Ishikawa (cell line): ENCODE data around the gene CA14.

ENCODE experiments used
- CEBPB ChIP-seq: IDR thresholded peaks from 2 replicates; pipeline ENCODE4 v1.6.1; 2012
- CREB1 ChIP-seq: IDR thresholded peaks from 2 replicates; pipeline ENCODE4 v1.6.1; 2012; ENCODE audit warnings: low read depth
- EGR1 ChIP-seq: IDR thresholded peaks from 2 replicates; pipeline ENCODE4 v1.6.1; 2012
- EP300 ChIP-seq: IDR thresholded peaks from 2 replicates; pipeline ENCODE4 v1.6.1; 2012; ENCODE audit warnings: borderline replicate concordance
- FOXM1 ChIP-seq: IDR thresholded peaks from 2 replicates; pipeline ENCODE4 v1.6.1; 2012; ENCODE audit warnings: low read depth, borderline replicate concordance
- NFIC ChIP-seq: IDR thresholded peaks from 2 replicates; pipeline ENCODE4 v1.6.1; 2012
- RAD21 ChIP-seq: IDR thresholded peaks from 2 replicates; pipeline ENCODE4 v1.6.1; 2012; ENCODE audit warnings: low read depth
- TAF1 ChIP-seq: IDR thresholded peaks from 2 replicates; pipeline ENCODE4 v1.6.1; 2012; ENCODE audit warnings: low read depth, mild to moderate bottlenecking
- TCF12 ChIP-seq: IDR thresholded peaks from 2 replicates; pipeline ENCODE4 v1.6.1; 2012; ENCODE audit warnings: low read depth
- TEAD4 ChIP-seq: IDR thresholded peaks from 2 replicates; pipeline ENCODE4 v1.6.1; 2012
- YY1 ChIP-seq: IDR thresholded peaks from 2 replicates; pipeline ENCODE4 v1.6.1; 2012; ENCODE audit warnings: low read depth
- ZBTB7A ChIP-seq: IDR thresholded peaks from 2 replicates; pipeline ENCODE4 v1.6.1; 2012; ENCODE audit warnings: low read depth
- TF ChIP-seq, protein P1 (sequence below): IDR thresholded peaks from 2 replicates; pipeline ENCODE4 v1.6.1; 2012; ENCODE audit warnings: low read depth, mild to moderate bottlenecking
- TF ChIP-seq, protein P2 (sequence below): IDR thresholded peaks from 2 replicates; pipeline ENCODE4 v1.6.1; 2012
- TF ChIP-seq, protein P3 (sequence below): IDR thresholded peaks from 2 replicates; pipeline ENCODE4 v1.6.1; 2012

Gene CA14

DNA sequence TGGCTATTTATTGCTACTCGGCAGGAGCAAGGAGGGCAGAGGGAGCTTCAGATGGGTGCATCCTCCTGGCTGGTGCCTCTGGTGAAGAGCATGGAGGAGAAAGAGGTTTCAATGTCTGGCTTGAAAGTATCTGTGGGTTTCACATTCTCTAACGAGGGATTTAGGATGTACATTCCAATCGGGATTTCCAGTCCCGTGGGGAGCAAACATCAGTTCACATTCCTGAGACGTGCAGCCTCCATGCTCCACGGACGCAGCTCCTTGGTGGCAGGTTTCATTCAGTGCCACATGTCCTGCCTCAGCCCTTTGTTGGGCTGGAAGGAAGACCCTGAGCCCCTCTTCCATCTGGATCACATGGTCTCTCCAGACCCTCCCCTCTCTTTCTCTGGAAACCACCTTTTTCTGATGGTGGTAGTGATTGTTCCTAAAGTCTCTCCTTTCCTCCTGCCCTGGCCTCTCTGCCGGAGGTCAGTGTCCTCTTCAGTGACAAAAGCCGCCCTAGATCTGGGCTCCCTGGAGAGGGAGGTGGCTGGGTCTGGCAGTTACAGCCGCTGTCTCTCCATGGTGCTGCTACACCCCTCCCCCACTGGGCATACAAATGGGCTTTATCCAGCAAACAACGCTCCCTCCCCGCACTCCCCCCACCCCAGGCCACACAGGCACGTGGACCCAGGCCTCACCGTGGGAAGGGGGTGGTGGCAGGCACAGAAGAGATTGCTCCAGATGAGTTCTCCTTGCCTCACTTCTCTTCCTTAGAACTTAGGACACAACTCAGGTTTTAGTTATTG, 826 bp upstream of the CA14 start:
- TF ChIP-seq FOXM1 (no peak), CEBPB (no peak), TEAD4 (no peak), EGR1 (no peak), TCF12 (no peak), NFIC (no peak), CREB1 (no peak)
- TF ChIP-seq, protein P1, sequence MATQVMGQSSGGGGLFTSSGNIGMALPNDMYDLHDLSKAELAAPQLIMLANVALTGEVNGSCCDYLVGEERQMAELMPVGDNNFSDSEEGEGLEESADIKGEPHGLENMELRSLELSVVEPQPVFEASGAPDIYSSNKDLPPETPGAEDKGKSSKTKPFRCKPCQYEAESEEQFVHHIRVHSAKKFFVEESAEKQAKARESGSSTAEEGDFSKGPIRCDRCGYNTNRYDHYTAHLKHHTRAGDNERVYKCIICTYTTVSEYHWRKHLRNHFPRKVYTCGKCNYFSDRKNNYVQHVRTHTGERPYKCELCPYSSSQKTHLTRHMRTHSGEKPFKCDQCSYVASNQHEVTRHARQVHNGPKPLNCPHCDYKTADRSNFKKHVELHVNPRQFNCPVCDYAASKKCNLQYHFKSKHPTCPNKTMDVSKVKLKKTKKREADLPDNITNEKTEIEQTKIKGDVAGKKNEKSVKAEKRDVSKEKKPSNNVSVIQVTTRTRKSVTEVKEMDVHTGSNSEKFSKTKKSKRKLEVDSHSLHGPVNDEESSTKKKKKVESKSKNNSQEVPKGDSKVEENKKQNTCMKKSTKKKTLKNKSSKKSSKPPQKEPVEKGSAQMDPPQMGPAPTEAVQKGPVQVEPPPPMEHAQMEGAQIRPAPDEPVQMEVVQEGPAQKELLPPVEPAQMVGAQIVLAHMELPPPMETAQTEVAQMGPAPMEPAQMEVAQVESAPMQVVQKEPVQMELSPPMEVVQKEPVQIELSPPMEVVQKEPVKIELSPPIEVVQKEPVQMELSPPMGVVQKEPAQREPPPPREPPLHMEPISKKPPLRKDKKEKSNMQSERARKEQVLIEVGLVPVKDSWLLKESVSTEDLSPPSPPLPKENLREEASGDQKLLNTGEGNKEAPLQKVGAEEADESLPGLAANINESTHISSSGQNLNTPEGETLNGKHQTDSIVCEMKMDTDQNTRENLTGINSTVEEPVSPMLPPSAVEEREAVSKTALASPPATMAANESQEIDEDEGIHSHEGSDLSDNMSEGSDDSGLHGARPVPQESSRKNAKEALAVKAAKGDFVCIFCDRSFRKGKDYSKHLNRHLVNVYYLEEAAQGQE, result no peak

DNA sequence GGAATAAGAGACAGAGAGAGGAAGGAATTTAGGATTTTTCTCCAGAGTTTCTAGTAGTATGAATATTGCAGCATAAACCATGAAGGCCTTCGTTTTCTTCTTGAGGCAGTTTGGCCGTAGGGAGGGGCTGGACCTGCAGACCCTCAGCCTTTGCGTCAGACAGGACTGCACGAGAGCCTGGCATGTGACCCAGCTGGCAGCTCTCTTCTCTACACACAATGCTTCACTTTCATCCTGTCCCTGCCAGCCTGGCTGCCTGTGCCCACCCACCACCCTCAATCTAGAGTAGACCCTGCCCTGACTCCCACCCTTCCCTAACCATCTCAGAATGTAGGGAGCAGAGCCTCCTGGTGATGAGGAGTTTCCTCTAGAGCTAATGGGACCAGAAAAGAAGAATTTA, 1.6 kb downstream of the CA14 start:
- no peak for TF ChIP-seq NFIC
- TF ChIP-seq EGR1, result no peak
- TF ChIP-seq CREB1, result no peak
- no peak for TF ChIP-seq ZBTB7A
- TF ChIP-seq, protein P1, result no peak
- TF ChIP-seq YY1, result no peak
- no peak for TF ChIP-seq EP300
- TF ChIP-seq, protein P2, sequence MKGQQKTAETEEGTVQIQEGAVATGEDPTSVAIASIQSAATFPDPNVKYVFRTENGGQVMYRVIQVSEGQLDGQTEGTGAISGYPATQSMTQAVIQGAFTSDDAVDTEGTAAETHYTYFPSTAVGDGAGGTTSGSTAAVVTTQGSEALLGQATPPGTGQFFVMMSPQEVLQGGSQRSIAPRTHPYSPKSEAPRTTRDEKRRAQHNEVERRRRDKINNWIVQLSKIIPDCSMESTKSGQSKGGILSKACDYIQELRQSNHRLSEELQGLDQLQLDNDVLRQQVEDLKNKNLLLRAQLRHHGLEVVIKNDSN, result no peak
- no peak for TF ChIP-seq RAD21
- no peak for TF ChIP-seq TEAD4
- no peak for TF ChIP-seq CEBPB
- no peak for TF ChIP-seq FOXM1
- TF ChIP-seq, protein P3, sequence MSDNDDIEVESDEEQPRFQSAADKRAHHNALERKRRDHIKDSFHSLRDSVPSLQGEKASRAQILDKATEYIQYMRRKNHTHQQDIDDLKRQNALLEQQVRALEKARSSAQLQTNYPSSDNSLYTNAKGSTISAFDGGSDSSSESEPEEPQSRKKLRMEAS, result no peak
- no peak for TF ChIP-seq TAF1
- TF ChIP-seq TCF12, result no peak

DNA sequence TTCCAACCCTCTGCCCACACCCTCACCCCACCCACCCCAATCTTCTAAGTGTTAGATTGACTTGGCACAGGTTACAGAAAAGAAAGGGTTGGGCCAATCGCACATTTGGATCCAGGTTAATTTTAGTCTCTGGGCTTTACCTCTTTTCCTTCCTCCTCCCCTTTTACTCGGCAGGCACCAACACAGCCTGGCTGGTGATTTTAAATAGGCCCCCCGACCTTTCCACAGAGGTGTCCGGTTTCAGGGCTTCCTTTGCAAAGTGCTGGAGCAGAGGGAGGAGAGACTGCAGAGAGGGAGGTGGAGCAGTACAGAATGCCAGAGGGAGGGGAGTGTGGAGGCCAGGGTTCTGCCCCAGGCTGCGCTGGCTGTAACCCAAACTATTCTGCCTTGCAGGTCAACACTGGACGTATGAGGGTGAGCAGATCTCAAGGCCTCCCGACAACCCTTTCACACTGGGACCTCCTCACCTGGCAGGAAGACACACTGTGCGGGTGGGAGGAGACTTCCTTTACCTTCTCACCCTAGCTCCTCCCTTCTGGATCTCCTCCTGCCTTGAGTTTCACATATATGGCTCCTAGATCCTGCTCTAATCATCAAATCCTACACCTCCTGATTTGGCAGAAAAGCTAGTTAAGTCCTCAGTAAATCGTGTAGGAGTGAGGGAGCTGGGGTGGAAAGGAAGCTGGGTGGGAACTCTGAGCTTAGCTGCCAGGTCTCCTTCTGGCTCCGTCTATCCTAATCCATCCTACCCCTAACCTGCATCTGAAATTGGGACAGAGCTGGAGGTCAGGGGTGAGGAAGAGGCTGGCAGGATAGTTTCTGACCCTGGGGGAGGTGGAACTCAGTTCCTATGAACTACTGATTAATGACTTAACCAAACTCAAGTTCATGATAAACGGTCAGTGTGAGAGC, 2.4 kb downstream of the CA14 start:
- TF ChIP-seq NFIC, result peak; percentile 76
- TF ChIP-seq, protein P3, result peak; percentile 73
- TF ChIP-seq CEBPB, result no peak
- TF ChIP-seq TEAD4, result peak; percentile 51; the same call in 1 of the 2 replicates
- peak; percentile 63; the same call in 1 of the 2 replicates for TF ChIP-seq ZBTB7A
- TF ChIP-seq, protein P2, result no peak

DNA sequence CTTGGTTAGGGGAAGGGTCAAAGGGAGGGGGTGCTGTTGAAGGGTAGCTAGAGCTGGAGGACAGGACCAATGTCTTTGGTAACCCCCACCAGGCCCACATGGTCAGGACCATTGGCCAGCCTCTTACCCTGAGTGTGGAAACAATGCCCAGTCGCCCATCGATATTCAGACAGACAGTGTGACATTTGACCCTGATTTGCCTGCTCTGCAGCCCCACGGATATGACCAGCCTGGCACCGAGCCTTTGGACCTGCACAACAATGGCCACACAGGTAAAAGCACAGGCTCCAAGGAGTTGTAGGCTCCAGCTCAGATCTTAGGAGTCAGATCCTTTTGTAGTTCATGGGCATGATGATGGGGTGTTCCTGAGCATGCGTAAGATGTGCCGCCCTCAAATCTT, 3.8 kb downstream of the CA14 start:
- TF ChIP-seq CEBPB (no peak), YY1 (no peak), ZBTB7A (no peak), RAD21 (no peak), TAF1 (no peak), TEAD4 (no peak), NFIC (no peak), EGR1 (no peak), TCF12 (no peak), CREB1 (no peak), EP300 (no peak), FOXM1 (no peak)
- TF ChIP-seq, protein P2, result no peak
- TF ChIP-seq, protein P1, result no peak
- TF ChIP-seq, protein P3, result no peak
